MCF 10A (cell line): ENCODE data around the gene ELOVL7. TPM values are rescaled to one million over a fixed set of nuclear protein-coding genes. Genes with fewer than 3 reads are reported as not detected.
"Not testable (repeated sequence)": the region's sequence is repeated elsewhere in the genome, so short reads cannot be mapped to it uniquely, and the experiment has no call there.

ENCODE experiments used
- BruUV-seq: library from RNA; stranded (reverse); fragments of 400-500 nt; replicated peaks from 2 replicates; lab custom pipeline; 2021; lab: Mats Ljungman, UMichigan
- CTCF ChIA-PET: fragments of 300-600 bp; sonication (Branson Sonifier 250); formaldehyde crosslinking; extraction: SDS; loops from one replicate; lab custom pipeline; 2021; ENCODE audit warnings: antibody characterized with exemption, inconsistent platforms; lab: Yijun Ruan, JAX
- POLR2A ChIA-PET: fragments of 300-600, 350-650 bp; sonication (Branson Sonifier 250); formaldehyde crosslinking; extraction: SDS; loops from one replicate; lab custom pipeline; 2020; ENCODE audit warnings: antibody characterized with exemption, inconsistent platforms; lab: Yijun Ruan, JAX
- DNase-seq: peaks from one replicate; pipeline ENCODE4 v3.0.0-alpha.2; 2018; ENCODE audit not compliant: unreplicated experiment
- H3K27ac Mint-ChIP-seq: one replicate; pipeline ENCODE4 v1.8.0; 2022; ENCODE audit warnings: mild to moderate bottlenecking, low read depth, mixed read lengths; ENCODE audit not compliant: unreplicated experiment
- H3K27me3 Mint-ChIP-seq: one replicate; pipeline ENCODE4 v1.8.0; 2022; ENCODE audit warnings: mixed read lengths; ENCODE audit not compliant: insufficient read depth, unreplicated experiment
- H3K36me3 Mint-ChIP-seq: one replicate; pipeline ENCODE4 v1.8.0; 2022; ENCODE audit warnings: mild to moderate bottlenecking, moderate library complexity, mixed read lengths; ENCODE audit not compliant: insufficient read depth, unreplicated experiment
- H3K4me1 Mint-ChIP-seq: one replicate; pipeline ENCODE4 v1.8.0; 2022; ENCODE audit warnings: mixed read lengths; ENCODE audit not compliant: insufficient read depth, unreplicated experiment
- H3K4me3 Mint-ChIP-seq: one replicate; pipeline ENCODE4 v1.8.0; 2022; ENCODE audit warnings: mild to moderate bottlenecking, moderate library complexity, mixed read lengths; ENCODE audit not compliant: unreplicated experiment
- H3K9me3 Mint-ChIP-seq: one replicate; pipeline ENCODE4 v1.8.0; 2022; ENCODE audit warnings: mixed read lengths; ENCODE audit not compliant: unreplicated experiment
- CTCF ChIP-seq: fragments of 200-600 bp; IDR thresholded peaks from one replicate; pipeline ENCODE4 v1.8.0; 2022; ENCODE audit warnings: antibody characterized with exemption, mild to moderate bottlenecking; ENCODE audit not compliant: unreplicated experiment
- intact Hi-C: fragments of 100-400 bp; cut with micrococcal nuclease; formaldehyde crosslinking; loops from 2 replicates; pipeline ENCODE4 v1.14.1; 2022
- total RNA-seq: library from RNA; stranded (reverse); gene quantifications from 2 replicates; pipeline ENCODE4 v1.2.3, GENCODE V29; 2022

The ELOVL7 gene
- total RNA-seq, 1 experiment from 2014 or later: 10.3 TPM

- no peak overlapping the region for H3K27ac Mint-ChIP-seq
- no peaks in the 10 kb centered on the region for H3K9me3 Mint-ChIP-seq
- H3K27me3 Mint-ChIP-seq: no peaks in the 10 kb centered on the region
- H3K4me3 Mint-ChIP-seq: no peak overlapping the region
- ChIA-PET CTCF (no interaction called here), POLR2A (no interaction called here)
- intact Hi-C loops: no loop called here
- BruUV-seq: no TSS peak
- H3K4me1 Mint-ChIP-seq: peaks cover 17% of the 10 kb centered on the region
- H3K36me3 Mint-ChIP-seq: no peaks in the 10 kb centered on the region
- no peak for TF ChIP-seq CTCF
- DNase-seq: no peak
Observed at GRCh38 chr5:60802986-60803385, 41.1 kb downstream of the ELOVL7 start.

GRCh38 chr5:60802226-60802625 lies 41.8 kb downstream of the ELOVL7 start:
- Mint-ChIP-seq H3K4me3 (no peak overlapping the region), H3K9me3 (no peaks in the 10 kb centered on the region), H3K36me3 (no peaks in the 10 kb centered on the region), H3K4me1 (peaks cover 17% of the 10 kb centered on the region), H3K27ac (no peak overlapping the region), H3K27me3 (no peaks in the 10 kb centered on the region)
- no peak for TF ChIP-seq CTCF
- ChIA-PET CTCF (no interaction called here), POLR2A (no interaction called here)
- intact Hi-C loops: no loop called here
- DNase-seq: no peak
- BruUV-seq: no TSS peak

GRCh38 chr5:60797482-60798153 lies 46.5 kb downstream of the ELOVL7 start:
- CTCF ChIA-PET: no interaction called here
- intact Hi-C loops: no loop called here
- TF ChIP-seq CTCF: no peak
- DNase-seq: no peak
- Mint-ChIP-seq H3K9me3 (no peaks in the 10 kb centered on the region), H3K36me3 (no peaks in the 10 kb centered on the region), H3K4me3 (no peak overlapping the region), H3K27ac (no peak overlapping the region), H3K27me3 (no peaks in the 10 kb centered on the region), H3K4me1 (peaks cover 5% of the 10 kb centered on the region)
- no TSS peak for BruUV-seq
- POLR2A ChIA-PET: no interaction called here

GRCh38 chr5:60795424-60795950 lies 48.6 kb downstream of the ELOVL7 start:
- H3K4me1 Mint-ChIP-seq, CTCF ChIA-PET, H3K27me3 Mint-ChIP-seq, POLR2A ChIA-PET, H3K9me3 Mint-ChIP-seq, H3K27ac Mint-ChIP-seq, DNase-seq, H3K36me3 Mint-ChIP-seq, intact Hi-C loops, BruUV-seq, H3K4me3 Mint-ChIP-seq: not testable (repeated sequence)
